IMR-90 (cell line): ENCODE measurements around the gene DSCAM. TPM values are rescaled to one million over a fixed set of nuclear protein-coding genes. Genes with fewer than 3 reads are reported as not detected.

Source experiments
- ATAC-seq: fragments of 200-7000 bp; cut with Tn5 transposase; 2 replicates; pipeline ENCODE4 v1.9.1; 2020; ENCODE audit warnings: low read depth, mild to moderate bottlenecking, moderate library complexity
- BruUV-seq: library from RNA; stranded (reverse); fragments of 400-500 nt; replicated peaks from 2 replicates; lab custom pipeline; 2021; lab: Mats Ljungman, UMichigan
- CTCF ChIA-PET: fragments of 300-600 bp; formaldehyde crosslinking; extraction: SDS; loops from one replicate; lab custom pipeline; 2021; ENCODE audit warnings: antibody characterized with exemption; lab: Yijun Ruan, JAX
- POLR2A ChIA-PET: fragments of 300-600 bp; sonication (Branson Sonifier 250); formaldehyde crosslinking; loops from one replicate; lab custom pipeline; 2022; ENCODE audit warnings: antibody characterized with exemption; ENCODE audit not compliant: unreplicated experiment; lab: Charles Lee
- DNase-seq: peaks from one replicate; pipeline ENCODE4 v3.0.0; 2013
- H2AFZ ChIP-seq: replicated peaks from 2 replicates; pipeline ENCODE3; 2013; ENCODE audit warnings: low read length, mild to moderate bottlenecking; ENCODE audit not compliant: poor library complexity
- H2AK5ac ChIP-seq: 2 replicates; pipeline ENCODE4 v1.6.1; 2013; ENCODE audit warnings: low read depth, low read length, inconsistent platforms
- H2AK9ac ChIP-seq: replicated peaks from 2 replicates; pipeline ENCODE3; 2013; ENCODE audit warnings: mild to moderate bottlenecking, low read depth, low read length, moderate library complexity; ENCODE audit not compliant: poor library complexity
- H2BK120ac ChIP-seq: 2 replicates; pipeline ENCODE4 v1.6.1; 2013; ENCODE audit warnings: low read depth, low read length, inconsistent platforms
- H2BK15ac ChIP-seq: 3 replicates; pipeline ENCODE4 v1.6.1; 2013; ENCODE audit warnings: low read depth, low read length, inconsistent platforms
- H2BK20ac ChIP-seq: 2 replicates; pipeline ENCODE4 v1.6.1; 2013; ENCODE audit warnings: low read depth, mild to moderate bottlenecking, inconsistent platforms, low read length, moderate library complexity
- H2BK5ac ChIP-seq: 2 replicates; pipeline ENCODE4 v1.6.1; 2013; ENCODE audit warnings: mild to moderate bottlenecking, low read depth, low read length, inconsistent platforms; ENCODE audit not compliant: poor library complexity, severe bottlenecking
- H3K14ac ChIP-seq: replicated peaks from 2 replicates; pipeline ENCODE4 v1.6.1; 2013; ENCODE audit warnings: low read depth, low read length, inconsistent platforms
- H3K18ac ChIP-seq: 2 replicates; pipeline ENCODE4 v1.6.1; 2013; ENCODE audit warnings: low read depth, low read length, control low read depth
- H3K23ac ChIP-seq: 2 replicates; pipeline ENCODE4 v1.6.1; 2013; ENCODE audit warnings: low read depth, low read length, inconsistent platforms
- H3K27ac ChIP-seq: 2 replicates; pipeline ENCODE4 v1.5.1; 2013; ENCODE audit warnings: mild to moderate bottlenecking, control low read depth, low read length; ENCODE audit not compliant: insufficient read depth
- H3K27me3 ChIP-seq: 2 replicates; pipeline ENCODE4 v1.6.1; 2013; ENCODE audit warnings: low read length; ENCODE audit not compliant: control insufficient read depth, insufficient read depth
- H3K36me3 ChIP-seq: 2 replicates; pipeline ENCODE4 v1.6.1; 2013; ENCODE audit warnings: low read length, mixed read lengths; ENCODE audit not compliant: control insufficient read depth, insufficient read depth
- H3K4ac ChIP-seq: 2 replicates; pipeline ENCODE4 v1.6.1; 2013; ENCODE audit warnings: low read depth, low read length, inconsistent platforms
- H3K4me1 ChIP-seq: 2 replicates; pipeline ENCODE4 v1.6.1; 2013; ENCODE audit warnings: low read length, mixed read lengths; ENCODE audit not compliant: control insufficient read depth, insufficient read depth
- H3K4me2 ChIP-seq: 2 replicates; pipeline ENCODE4 v1.6.1; 2013; ENCODE audit warnings: low read depth, mild to moderate bottlenecking, control low read depth, low read length, moderate library complexity
- H3K4me3 ChIP-seq: 2 replicates; pipeline ENCODE4 v1.5.1; 2013; ENCODE audit warnings: low read depth, mild to moderate bottlenecking, control low read depth, low read length, moderate library complexity; ENCODE audit not compliant: insufficient read depth
- H3K56ac ChIP-seq: 2 replicates; pipeline ENCODE4 v1.6.1; 2013; ENCODE audit warnings: low read length, inconsistent platforms; ENCODE audit not compliant: insufficient read depth; ENCODE audit errors: extremely low read depth
- H3K79me1 ChIP-seq, 2 experiments: 2 replicates each; pipeline ENCODE4 v1.6.1; 2013; ENCODE audit warnings: low read length in 2 of 2, inconsistent platforms in 1 of 2, low read depth in 1 of 2
- H3K9ac ChIP-seq: 2 replicates; pipeline ENCODE4 v1.6.1; 2013; ENCODE audit warnings: low read depth, low read length, control low read depth
- H3K9me1 ChIP-seq: 2 replicates; pipeline ENCODE4 v1.6.1; 2013; ENCODE audit warnings: low read length, inconsistent platforms; ENCODE audit not compliant: insufficient read depth
- H3K9me3 ChIP-seq: 2 replicates; pipeline ENCODE4 v1.6.1; 2013; ENCODE audit warnings: low read length; ENCODE audit not compliant: control insufficient read depth, insufficient read depth
- H4K20me1 ChIP-seq: 2 replicates; pipeline ENCODE4 v1.6.1; 2013; ENCODE audit warnings: low read length, inconsistent platforms; ENCODE audit not compliant: insufficient read depth
- H4K5ac ChIP-seq: 2 replicates; pipeline ENCODE4 v1.6.1; 2013; ENCODE audit warnings: mild to moderate bottlenecking, low read depth, low read length, control low read depth
- H4K8ac ChIP-seq, 2 experiments: 2 replicates each; pipeline ENCODE4 v1.6.1; 2013; ENCODE audit warnings: low read depth in 2 of 2, low read length in 2 of 2, control low read depth in 1 of 2, inconsistent platforms in 1 of 2
- H4K91ac ChIP-seq: 2 replicates; pipeline ENCODE4 v1.6.1; 2013; ENCODE audit warnings: low read depth, low read length, inconsistent platforms; ENCODE audit not compliant: insufficient read depth
- BHLHE40 ChIP-seq: fragments of 150-350 bp; IDR thresholded peaks from 2 replicates; pipeline ENCODE4 v1.6.1; 2016; ENCODE audit warnings: mild to moderate bottlenecking, low read depth, low read length
- CHD1 ChIP-seq: IDR thresholded peaks from 2 replicates; pipeline ENCODE4 v1.6.1; 2012; ENCODE audit warnings: low read depth, low read length, improper control_type of control experiment
- MAFK ChIP-seq: IDR thresholded peaks from 2 replicates; pipeline ENCODE4 v1.6.1; 2012; ENCODE audit warnings: low read depth, low read length, improper control_type of control experiment
- MXI1 ChIP-seq: IDR thresholded peaks from 2 replicates; pipeline ENCODE4 v1.6.1; 2012; ENCODE audit warnings: low read depth, mild to moderate bottlenecking, low read length, moderate library complexity, borderline replicate concordance
- NFE2L2 ChIP-seq: fragments of 150-350 bp; IDR thresholded peaks from 2 replicates; pipeline ENCODE4 v1.6.1; 2016; ENCODE audit warnings: low read depth, mild to moderate bottlenecking, low read length
- RCOR1 ChIP-seq: IDR thresholded peaks from 2 replicates; pipeline ENCODE4 v1.6.1; 2012; ENCODE audit warnings: mild to moderate bottlenecking, low read length, improper control_type of control experiment; ENCODE audit not compliant: insufficient replicate concordance
- RFX5 ChIP-seq: IDR thresholded peaks from 2 replicates; pipeline ENCODE4 v1.8.0; 2012; ENCODE audit warnings: low read depth, mild to moderate bottlenecking, low read length, moderate library complexity
- WGBS, 2 experiments: methylation state at CpG; one replicate each; pipeline versions ENCODE4 v1.1.5 to v1.1.7; 2013; ENCODE audit warnings: missing lambda C conversion rate in 2 of 2; ENCODE audit not compliant: insufficient read length in 1 of 2; ENCODE audit errors: extremely low coverage in 2 of 2; 5-methylcytosine and 5-hydroxymethylcytosine counted together
- dilution Hi-C: fragments of 300-500 bp; cut with HindIII; formaldehyde crosslinking; loops from one replicate; pipeline ENCODE4 v1.14.3; 2018; ENCODE audit warnings: low sequenced_read_pairs; ENCODE audit not compliant: unreplicated experiment
- in situ Hi-C: fragments of 300-500 bp; cut with MboI; formaldehyde crosslinking; loops from 3 replicates; pipeline ENCODE4 v1.14.3; 2019; ENCODE audit warnings: low sequenced_read_pairs, inconsistent platforms, mixed read lengths
- intact Hi-C: fragments of 100-400 bp; cut with micrococcal nuclease; formaldehyde crosslinking; loops from 2 replicates; pipeline ENCODE4 v1.10.0; 2022
- polyA plus RNA-seq, 3 experiments: library from polyadenylated mRNA; depleted of rRNA; stranded (reverse); fragments of >200 nt; gene quantifications; 2 replicates each; pipeline ENCODE4 v1.2.3, GENCODE V29; 2012; ENCODE audit warnings: low replicate concordance in 1 of 3
- total RNA-seq: library from RNA; depleted of rRNA; stranded (reverse); fragments of >200 nt; gene quantifications from 2 replicates; pipeline ENCODE4 v1.2.3, GENCODE V29; 2012
- TF ChIP-seq, protein P1 (sequence below): fragments of 150-350 bp; IDR thresholded peaks from 2 replicates; pipeline ENCODE4 v1.6.1; 2016; ENCODE audit warnings: low read depth, mild to moderate bottlenecking, low read length, moderate library complexity, borderline replicate concordance
- TF ChIP-seq, protein P2 (sequence below): fragments of 150-350 bp; IDR thresholded peaks from 2 replicates; pipeline ENCODE4 v1.6.1; 2017; ENCODE audit warnings: mild to moderate bottlenecking, antibody characterized with exemption, low read length, low read depth

Gene DSCAM
- total and polyA plus RNA-seq, 2 of the 4 experiments (the other 2 are of a cell fraction): under 0.01 to 0.02 TPM

DNA sequence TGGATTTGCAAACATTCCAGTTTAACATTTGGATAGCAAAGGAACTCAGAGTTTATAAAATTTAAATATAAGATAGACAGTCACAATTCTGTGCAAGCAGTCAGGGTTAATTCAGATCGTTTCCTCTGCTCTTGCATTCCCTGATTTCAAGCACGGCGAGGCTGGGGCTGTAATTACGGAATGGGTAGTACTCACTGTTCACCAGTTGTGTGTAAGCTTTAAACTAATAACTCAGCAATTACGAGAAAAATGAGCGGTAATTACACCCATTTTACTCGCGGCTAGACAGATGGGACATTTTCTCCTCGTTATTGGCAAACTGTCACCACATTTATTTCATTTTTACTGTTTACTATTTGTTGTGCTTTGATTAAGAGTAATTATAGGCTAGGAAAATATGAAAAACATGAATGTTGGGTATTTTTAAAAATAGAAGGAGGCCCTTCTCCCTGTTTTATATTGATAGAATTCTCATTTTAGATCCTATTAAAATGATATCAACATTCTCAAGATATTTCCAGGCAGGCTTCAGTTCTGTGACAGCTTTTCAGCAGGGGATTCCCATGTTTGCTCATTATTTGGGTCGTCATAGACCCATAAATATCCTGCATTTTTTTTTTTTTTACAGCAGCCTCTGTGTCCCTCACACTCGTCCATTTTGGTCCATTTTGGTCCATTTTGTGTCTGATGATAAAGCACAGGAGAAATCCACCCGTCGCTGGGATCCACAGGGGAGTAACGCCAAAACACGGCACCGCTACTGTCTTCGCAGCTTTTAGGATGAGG is 208.3 kb downstream of the DSCAM start:
- no peak overlapping the region for H2AK9ac ChIP-seq
- no peak for ATAC-seq
- no peaks in the 10 kb centered on the region for H3K9me1 ChIP-seq
- H3K27me3 ChIP-seq: no peaks in the 10 kb centered on the region
- H3K9me3 ChIP-seq: peaks cover 16% of the 10 kb centered on the region
- ChIA-PET POLR2A (no interaction called here), CTCF (no interaction called here)
- H2BK20ac ChIP-seq: no peak overlapping the region
- no peak for DNase-seq
- no peak overlapping the region for H2AFZ ChIP-seq
- no peak overlapping the region for H2BK15ac ChIP-seq
- H3K36me3 ChIP-seq: no peaks in the 10 kb centered on the region
- dilution Hi-C loops (no loop called here), in situ Hi-C loops (no loop called here), intact Hi-C loops (no loop called here)
- no peak overlapping the region for H4K8ac ChIP-seq
- no peaks in the 10 kb centered on the region for H3K4me1 ChIP-seq
- H3K9ac ChIP-seq: no peak overlapping the region
- no peak overlapping the region for H3K14ac ChIP-seq
- H4K20me1 ChIP-seq: no peaks in the 10 kb centered on the region
- H2BK120ac ChIP-seq: no peak overlapping the region
- no peak overlapping the region for H4K5ac ChIP-seq
- H3K27ac ChIP-seq: no peak overlapping the region
- no peak overlapping the region for H3K23ac ChIP-seq
- no peak overlapping the region for H3K4ac ChIP-seq
- no peak overlapping the region for H3K4me3 ChIP-seq
- H2BK5ac ChIP-seq: no peak overlapping the region
- no peak overlapping the region for H3K56ac ChIP-seq
- no peak overlapping the region for H3K18ac ChIP-seq
- no peak overlapping the region for H3K4me2 ChIP-seq
- H3K79me1 ChIP-seq: no peaks in the 10 kb centered on the region
- no CpG with 5 or more reads among the region's 17 CpGs for WGBS, 2 experiments
- no peak overlapping the region for H2AK5ac ChIP-seq
- no peak overlapping the region for H4K91ac ChIP-seq
- no TSS peak for BruUV-seq
- TF ChIP-seq CHD1 (no peak), MXI1 (no peak), RFX5 (no peak), NFE2L2 (no peak), RCOR1 (no peak), MAFK (no peak), BHLHE40 (no peak)
- TF ChIP-seq, protein P1, sequence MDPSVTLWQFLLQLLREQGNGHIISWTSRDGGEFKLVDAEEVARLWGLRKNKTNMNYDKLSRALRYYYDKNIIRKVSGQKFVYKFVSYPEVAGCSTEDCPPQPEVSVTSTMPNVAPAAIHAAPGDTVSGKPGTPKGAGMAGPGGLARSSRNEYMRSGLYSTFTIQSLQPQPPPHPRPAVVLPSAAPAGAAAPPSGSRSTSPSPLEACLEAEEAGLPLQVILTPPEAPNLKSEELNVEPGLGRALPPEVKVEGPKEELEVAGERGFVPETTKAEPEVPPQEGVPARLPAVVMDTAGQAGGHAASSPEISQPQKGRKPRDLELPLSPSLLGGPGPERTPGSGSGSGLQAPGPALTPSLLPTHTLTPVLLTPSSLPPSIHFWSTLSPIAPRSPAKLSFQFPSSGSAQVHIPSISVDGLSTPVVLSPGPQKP: no peak
- TF ChIP-seq, protein P2, sequence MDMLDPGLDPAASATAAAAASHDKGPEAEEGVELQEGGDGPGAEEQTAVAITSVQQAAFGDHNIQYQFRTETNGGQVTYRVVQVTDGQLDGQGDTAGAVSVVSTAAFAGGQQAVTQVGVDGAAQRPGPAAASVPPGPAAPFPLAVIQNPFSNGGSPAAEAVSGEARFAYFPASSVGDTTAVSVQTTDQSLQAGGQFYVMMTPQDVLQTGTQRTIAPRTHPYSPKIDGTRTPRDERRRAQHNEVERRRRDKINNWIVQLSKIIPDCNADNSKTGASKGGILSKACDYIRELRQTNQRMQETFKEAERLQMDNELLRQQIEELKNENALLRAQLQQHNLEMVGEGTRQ: no peak
